Spleen (tissue), 7 donors: ENCODE data around the gene TTLL9.

Experiments
- CTCF ChIP-seq, 11 experiments: fragments of 200-600 bp in 7 of 11; fragments of 450-650 bp in 4 of 11; sonication (generic) in 4 of 11; IDR thresholded peaks in 8 of 11; conservative IDR thresholded peaks in 3 of 11; 1 replicate in 7 of 11; 2 replicates in 4 of 11; pipeline versions ENCODE4 v1.4.0 to v1.8.0; 2016 to 2021; ENCODE audit warnings: antibody characterized with exemption in 11 of 11, inconsistent platforms in 4 of 11, mild to moderate bottlenecking in 1 of 11
- POLR2A ChIP-seq, 3 donors: fragments of 450-650 bp; IDR thresholded peaks; one replicate each; pipeline ENCODE4 v1.5.1; 2017; ENCODE audit warnings: antibody characterized with exemption in 3 of 3, mild to moderate bottlenecking in 1 of 3
- POLR2AphosphoS5 ChIP-seq, 3 donors: sonication (generic); formaldehyde crosslinking; IDR thresholded peaks; one replicate each; pipeline ENCODE4 v1.5.1; 2017; ENCODE audit warnings: antibody characterized with exemption in 3 of 3
- donor health status: DM: no; HTN: no; CAD: no; lungs with moderate emphysema.
- donor health status: DM: no; HTN: no; CAD: no.
- donor health status: DM: no; HTN: no; CAD: no.

GRCh38 chr20:31981784-31982183, 111.3 kb downstream of the TTLL9 start:
- no peak for TF ChIP-seq POLR2A (IDR thresholded peaks at IDR 0.05)
- no peak for TF ChIP-seq CTCF (IDR thresholded peaks at IDR 0.05 in 8 of 11, conservative IDR thresholded peaks at IDR 0.05 in 3 of 11)
- TF ChIP-seq POLR2AphosphoS5 (IDR thresholded peaks at IDR 0.05) = no peak
